Activated CD8-positive, alpha-beta T cell treated with anti-CD3 and anti-CD28 coated beads for 36 hours (primary cell): ENCODE measurements around the gene SMARCE1. TPM values are rescaled to one million over a fixed set of nuclear protein-coding genes. Genes with fewer than 3 reads are reported as not detected.

Experiments
- ATAC-seq: fragments of 200-7000 bp; cut with Tn5 transposase; one replicate; pipeline ENCODE4 v1.10.0; 2021; ENCODE audit warnings: mild to moderate bottlenecking, moderate library complexity
- CTCF ChIA-PET: fragments of 350-600 bp; sonication (Branson Sonifier 250); formaldehyde crosslinking; loops from one replicate; lab custom pipeline; 2021; ENCODE audit warnings: antibody characterized with exemption; lab: Charles Lee
- POLR2A ChIA-PET: fragments of 350-600 bp; sonication (Branson Sonifier 250); formaldehyde crosslinking; loops from one replicate; lab custom pipeline; 2021; ENCODE audit warnings: antibody characterized with exemption; lab: Charles Lee
- DNase-seq: peaks from one replicate; pipeline ENCODE4 v3.0.0-alpha.2; 2020
- H3K27ac Mint-ChIP-seq: one replicate; pipeline ENCODE4 v1.8.0; 2021; ENCODE audit warnings: mild to moderate bottlenecking, mixed read lengths
- H3K27me3 Mint-ChIP-seq: one replicate; pipeline ENCODE4 v1.8.0; 2021; ENCODE audit warnings: mixed read lengths
- H3K36me3 Mint-ChIP-seq: one replicate; pipeline ENCODE4 v1.8.0; 2021; ENCODE audit warnings: low read depth, mixed read lengths
- H3K4me1 Mint-ChIP-seq: one replicate; pipeline ENCODE4 v1.8.0; 2021; ENCODE audit warnings: low read depth, mixed read lengths
- H3K4me3 Mint-ChIP-seq: one replicate; pipeline ENCODE4 v1.8.0; 2021; ENCODE audit warnings: mild to moderate bottlenecking, moderate library complexity, mixed read lengths
- H3K9me3 Mint-ChIP-seq: one replicate; pipeline ENCODE4 v1.8.0; 2021; ENCODE audit warnings: mixed read lengths
- intact Hi-C: fragments of 100-400 bp; cut with micrococcal nuclease; formaldehyde crosslinking; loops from one replicate; pipeline ENCODE4 v1.10.0; 2022
- total RNA-seq, 2 experiments: library from RNA; stranded (reverse); gene quantifications; one replicate each; pipeline ENCODE4 v1.2.3, GENCODE V29; 2021
- TF ChIP-seq, protein P1 (sequence below): fragments of 200-600 bp; IDR thresholded peaks from one replicate; pipeline ENCODE4 v1.8.0; 2022; ENCODE audit warnings: antibody characterized with exemption, mild to moderate bottlenecking

Gene SMARCE1
- total RNA-seq, 2 experiments from 2014 or later, result 87.8 to 92.5 TPM

- TF ChIP-seq, protein P1, sequence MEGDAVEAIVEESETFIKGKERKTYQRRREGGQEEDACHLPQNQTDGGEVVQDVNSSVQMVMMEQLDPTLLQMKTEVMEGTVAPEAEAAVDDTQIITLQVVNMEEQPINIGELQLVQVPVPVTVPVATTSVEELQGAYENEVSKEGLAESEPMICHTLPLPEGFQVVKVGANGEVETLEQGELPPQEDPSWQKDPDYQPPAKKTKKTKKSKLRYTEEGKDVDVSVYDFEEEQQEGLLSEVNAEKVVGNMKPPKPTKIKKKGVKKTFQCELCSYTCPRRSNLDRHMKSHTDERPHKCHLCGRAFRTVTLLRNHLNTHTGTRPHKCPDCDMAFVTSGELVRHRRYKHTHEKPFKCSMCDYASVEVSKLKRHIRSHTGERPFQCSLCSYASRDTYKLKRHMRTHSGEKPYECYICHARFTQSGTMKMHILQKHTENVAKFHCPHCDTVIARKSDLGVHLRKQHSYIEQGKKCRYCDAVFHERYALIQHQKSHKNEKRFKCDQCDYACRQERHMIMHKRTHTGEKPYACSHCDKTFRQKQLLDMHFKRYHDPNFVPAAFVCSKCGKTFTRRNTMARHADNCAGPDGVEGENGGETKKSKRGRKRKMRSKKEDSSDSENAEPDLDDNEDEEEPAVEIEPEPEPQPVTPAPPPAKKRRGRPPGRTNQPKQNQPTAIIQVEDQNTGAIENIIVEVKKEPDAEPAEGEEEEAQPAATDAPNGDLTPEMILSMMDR, result no peak
- intact Hi-C loops, result loop anchor here (10.0 kb wide), 1 partner anchor 161 kb away; the partner anchor contains the start of gene KRT27
- DNase-seq (no peak), ATAC-seq (no peak)
- Mint-ChIP-seq H3K4me3 (no peak overlapping the region), H3K36me3 (peaks cover 11% of the 10 kb centered on the region), H3K4me1 (peaks cover 67% of the 10 kb centered on the region), H3K27me3 (no peaks in the 10 kb centered on the region), H3K9me3 (no peaks in the 10 kb centered on the region), H3K27ac (no peak overlapping the region)
- POLR2A ChIA-PET, result interaction anchor here (0.6 to 30.9 kb wide), 7 partner anchors 8 to 62 kb away, joined by 3 to 787 read pairs (median 4); partner anchors contain the start of genes CCR7 and SMARCE1
- CTCF ChIA-PET, result interaction anchor here (0.5 to 4.5 kb wide), 9 partner anchors 8 to 265 kb away, joined by 3 to 23 read pairs (median 4); partner anchors contain the start of gene SMARCE1
These were observed 24.0 kb downstream of the SMARCE1 start for GRCh38 chr17:40623419-40624210.

GRCh38 chr17:40622509-40622928 is 25.1 kb downstream of the SMARCE1 start:
- TF ChIP-seq, protein P1, result no peak
- Mint-ChIP-seq H3K9me3 (no peaks in the 10 kb centered on the region), H3K4me3 (peak overlapping the region; percentile 20), H3K27me3 (no peaks in the 10 kb centered on the region), H3K36me3 (peaks cover 7% of the 10 kb centered on the region), H3K27ac (peak overlapping the region; percentile 37), H3K4me1 (peaks cover 68% of the 10 kb centered on the region)
- CTCF ChIA-PET, result interaction anchor here (1.0 to 13.7 kb wide), 3 partner anchors 19 to 60 kb away, joined by 4 to 336 read pairs (median 31); partner anchors contain the start of gene CCR7
- DNase-seq, result peak; percentile 83
- peak; percentile 65 for ATAC-seq
- intact Hi-C loops, result loop anchor here (10.0 kb wide), 1 partner anchor 162 kb away; the partner anchor contains the start of gene KRT27
- POLR2A ChIA-PET, result interaction anchor here (1.5 to 30.9 kb wide), 3 partner anchors 19 to 61 kb away, joined by 4 to 787 read pairs (median 9); partner anchors contain the start of genes CCR7 and SMARCE1

DNA sequence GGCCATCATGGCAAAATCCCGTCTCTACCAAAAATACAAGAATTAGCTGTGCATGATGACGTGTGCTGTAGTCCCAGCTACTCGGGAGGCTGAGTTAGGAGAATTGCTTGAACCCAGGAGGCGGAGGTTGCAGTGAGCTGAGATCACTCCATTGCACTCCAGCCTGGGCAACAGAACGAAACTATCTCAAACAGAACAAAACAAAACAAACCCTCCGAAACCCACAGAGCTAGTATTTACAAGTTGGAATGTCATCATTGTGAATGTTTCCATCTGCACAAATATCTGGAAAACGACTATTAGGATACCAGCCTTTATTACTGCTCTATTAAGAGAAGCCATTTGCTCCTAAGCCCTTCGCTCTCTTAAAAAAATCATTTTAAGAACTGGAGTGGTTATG is 26.0 kb downstream of the SMARCE1 start:
- ATAC-seq, result no peak
- ChIA-PET CTCF (interaction anchor here (4.6 to 13.7 kb wide), 2 partner anchors 18 to 59 kb away, joined by 31 to 336 read pairs; partner anchors contain the start of gene CCR7), POLR2A (interaction anchor here (1.1 to 30.9 kb wide), 2 partner anchors 8 to 60 kb away, joined by 4 to 787 read pairs; partner anchors contain the start of gene CCR7)
- intact Hi-C loops, result loop anchor here (10.0 kb wide), 1 partner anchor 163 kb away; the partner anchor contains the start of gene KRT27
- no peak for DNase-seq
- peaks cover 73% of the 10 kb centered on the region for H3K4me1 Mint-ChIP-seq
- no peak overlapping the region for H3K4me3 Mint-ChIP-seq
- H3K9me3 Mint-ChIP-seq, result no peaks in the 10 kb centered on the region
- no peak overlapping the region for H3K27ac Mint-ChIP-seq
- peaks cover 1% of the 10 kb centered on the region for H3K36me3 Mint-ChIP-seq
- TF ChIP-seq, protein P1, result no peak
- no peaks in the 10 kb centered on the region for H3K27me3 Mint-ChIP-seq

DNA sequence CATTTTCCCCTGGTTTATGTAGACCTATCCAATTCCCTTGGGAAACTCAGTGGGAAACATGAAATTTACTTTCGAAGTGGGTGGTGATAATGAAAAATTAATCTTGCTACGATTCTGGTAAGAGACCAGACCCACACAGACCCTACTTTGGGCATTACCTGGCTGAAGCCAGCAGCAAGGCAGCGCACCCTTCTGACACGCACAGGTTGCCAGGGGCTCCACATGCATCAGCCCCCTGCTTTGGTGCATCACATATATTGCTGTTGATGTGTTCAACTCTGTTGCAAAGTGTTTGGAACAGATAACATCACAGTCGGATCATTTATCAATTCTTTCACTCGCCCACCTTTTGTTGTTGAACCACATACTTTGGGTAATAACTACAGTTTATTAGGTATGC is 26.6 kb downstream of the SMARCE1 start:
- H3K4me1 Mint-ChIP-seq, result peaks cover 79% of the 10 kb centered on the region
- no peaks in the 10 kb centered on the region for H3K27me3 Mint-ChIP-seq
- TF ChIP-seq, protein P1, result no peak
- CTCF ChIA-PET, result interaction anchor here (1.7 to 13.7 kb wide), 6 partner anchors 13 to 58 kb away, joined by 5 to 336 read pairs (median 12); partner anchors contain the start of genes CCR7 and SMARCE1
- ATAC-seq (no peak), DNase-seq (no peak)
- H3K9me3 Mint-ChIP-seq, result no peaks in the 10 kb centered on the region
- H3K27ac Mint-ChIP-seq, result no peak overlapping the region
- intact Hi-C loops, result loop anchor here (10.0 kb wide), 1 partner anchor 164 kb away; the partner anchor contains the start of gene KRT27
- POLR2A ChIA-PET, result interaction anchor here (1.1 to 30.9 kb wide), 2 partner anchors 8 to 60 kb away, joined by 4 to 787 read pairs; partner anchors contain the start of gene CCR7
- H3K4me3 Mint-ChIP-seq, result no peak overlapping the region
- peaks cover 1% of the 10 kb centered on the region for H3K36me3 Mint-ChIP-seq
